ENCODE data around the gene RNF222.

DNA sequence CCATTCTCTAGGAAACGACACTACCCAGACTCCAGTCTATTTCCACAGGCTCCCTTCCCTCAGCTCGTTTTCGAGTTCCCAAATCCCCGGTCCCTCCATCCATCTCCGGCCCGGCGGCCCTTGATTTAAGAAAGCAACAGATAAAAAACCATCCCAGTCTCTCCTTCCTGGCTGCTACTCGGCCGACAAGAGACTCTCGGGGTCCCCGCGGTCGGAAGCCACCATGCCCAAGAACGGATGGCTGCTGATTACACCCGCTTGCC is 14.8 kb downstream of the RNF222 start:
- TF ChIP-seq, protein P1, sequence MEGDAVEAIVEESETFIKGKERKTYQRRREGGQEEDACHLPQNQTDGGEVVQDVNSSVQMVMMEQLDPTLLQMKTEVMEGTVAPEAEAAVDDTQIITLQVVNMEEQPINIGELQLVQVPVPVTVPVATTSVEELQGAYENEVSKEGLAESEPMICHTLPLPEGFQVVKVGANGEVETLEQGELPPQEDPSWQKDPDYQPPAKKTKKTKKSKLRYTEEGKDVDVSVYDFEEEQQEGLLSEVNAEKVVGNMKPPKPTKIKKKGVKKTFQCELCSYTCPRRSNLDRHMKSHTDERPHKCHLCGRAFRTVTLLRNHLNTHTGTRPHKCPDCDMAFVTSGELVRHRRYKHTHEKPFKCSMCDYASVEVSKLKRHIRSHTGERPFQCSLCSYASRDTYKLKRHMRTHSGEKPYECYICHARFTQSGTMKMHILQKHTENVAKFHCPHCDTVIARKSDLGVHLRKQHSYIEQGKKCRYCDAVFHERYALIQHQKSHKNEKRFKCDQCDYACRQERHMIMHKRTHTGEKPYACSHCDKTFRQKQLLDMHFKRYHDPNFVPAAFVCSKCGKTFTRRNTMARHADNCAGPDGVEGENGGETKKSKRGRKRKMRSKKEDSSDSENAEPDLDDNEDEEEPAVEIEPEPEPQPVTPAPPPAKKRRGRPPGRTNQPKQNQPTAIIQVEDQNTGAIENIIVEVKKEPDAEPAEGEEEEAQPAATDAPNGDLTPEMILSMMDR (IDR thresholded peaks at IDR 0.05) = no peak
- no peak for TF ChIP-seq EZH2 (IDR thresholded peaks at IDR 0.05; ENCODE audit: borderline replicate concordance, insufficient read depth, low read depth, low read length, poor library complexity, severe bottlenecking)

Measured in B cell (primary cell).